Stimulated activated naive CD8-positive, alpha-beta T cell treated with anti-CD3 and anti-CD28 coated beads, Interleukin-15, amount 100 ng/mL, for 72 hours (primary cell): Measurements from ENCODE around the gene MLXIPL.
"Not testable (repeated sequence)": the region's sequence is repeated elsewhere in the genome, so short reads cannot be mapped to it uniquely, and the experiment has no call there.

Experiments
- ATAC-seq: fragments of 150-1000 bp; cut with Tn5 transposase; 2 replicates; pipeline ENCODE4 v1.10.0; 2021; ENCODE audit warnings: mild to moderate bottlenecking, moderate library complexity
- DNase-seq, 2 donors: peaks; one replicate each; pipeline ENCODE4 v3.0.0; 2021 to 2022
- H3K27ac Mint-ChIP-seq, 2 donors: one replicate each; pipeline ENCODE4 v1.8.0; 2022; ENCODE audit warnings: mild to moderate bottlenecking in 2 of 2, mixed read lengths in 2 of 2, moderate library complexity in 2 of 2
- H3K27me3 Mint-ChIP-seq: one replicate; pipeline ENCODE4 v1.8.0; 2022; ENCODE audit warnings: mixed read lengths
- H3K4me1 Mint-ChIP-seq: one replicate; pipeline ENCODE4 v1.8.0; 2022; ENCODE audit warnings: mild to moderate bottlenecking, mixed read lengths
- H3K4me3 Mint-ChIP-seq, 2 donors: one replicate each; pipeline ENCODE4 v1.8.0; 2022; ENCODE audit warnings: mild to moderate bottlenecking in 2 of 2, mixed read lengths in 2 of 2, moderate library complexity in 1 of 2
- H3K9me3 Mint-ChIP-seq, 2 donors: one replicate each; pipeline ENCODE4 v1.8.0; 2022; ENCODE audit warnings: mixed read lengths in 2 of 2

The MLXIPL gene

DNA sequence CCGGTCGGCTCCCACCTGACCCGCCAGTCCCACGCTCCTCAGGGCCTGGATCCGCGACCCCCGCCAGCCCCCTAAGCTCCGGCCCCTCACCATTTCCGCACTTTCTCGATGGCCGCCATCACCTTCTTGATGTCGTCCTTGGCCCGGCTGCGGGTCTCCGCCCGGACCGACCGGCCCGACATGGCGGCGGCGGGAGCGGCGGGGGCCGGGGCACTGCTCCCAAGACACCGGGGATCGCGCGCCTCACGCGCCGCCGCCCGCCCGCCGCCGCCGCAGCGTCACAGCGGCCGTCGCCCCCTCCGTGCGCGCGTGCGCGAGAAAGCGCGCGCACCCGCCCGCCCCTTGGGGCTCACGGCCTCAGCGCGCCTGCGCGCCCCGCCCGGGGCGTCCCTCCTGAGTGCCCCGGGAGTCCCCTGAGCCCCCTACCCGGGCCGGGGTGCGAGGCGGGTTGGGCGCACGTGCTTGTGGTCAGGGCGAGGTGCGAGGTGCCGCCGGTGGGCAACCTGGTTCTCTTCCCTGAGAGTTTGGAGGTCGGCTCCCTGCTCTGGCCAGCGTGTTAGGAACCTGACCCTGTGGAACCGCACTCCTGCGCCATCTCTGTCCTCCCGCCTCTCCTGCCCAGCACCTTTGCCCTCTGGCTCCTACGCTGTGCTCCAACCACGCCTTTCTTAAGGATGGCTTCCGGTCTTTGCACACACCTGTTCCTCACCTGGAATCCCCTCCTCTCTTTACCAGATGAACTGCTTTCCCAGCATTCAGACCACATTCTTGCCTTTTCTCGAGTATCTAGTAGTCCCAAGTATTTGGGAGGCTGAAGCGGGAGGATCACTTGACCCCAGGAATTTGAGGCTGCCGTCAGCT lies 66.7 kb downstream of the MLXIPL start, which contains the start of gene BCL7B:
Gene BCL7B, minus strand, starts transcription at position 294 of the 861 bp plus-strand sequence. Its CDS starts 112 bp downstream, at position 182.
- Mint-ChIP-seq H3K4me3 (peak within 1 kb of the TSS; percentile 95), H3K27ac (peak within 1 kb of the TSS; percentile 99), H3K9me3 (no peaks in the 10 kb centered on the region), H3K4me1 (peaks cover 42% of the 10 kb centered on the region), H3K27me3 (no peaks in the 10 kb centered on the region)
- ATAC-seq (peak; percentile 77), DNase-seq (peak; percentile 81 to 83)

DNA sequence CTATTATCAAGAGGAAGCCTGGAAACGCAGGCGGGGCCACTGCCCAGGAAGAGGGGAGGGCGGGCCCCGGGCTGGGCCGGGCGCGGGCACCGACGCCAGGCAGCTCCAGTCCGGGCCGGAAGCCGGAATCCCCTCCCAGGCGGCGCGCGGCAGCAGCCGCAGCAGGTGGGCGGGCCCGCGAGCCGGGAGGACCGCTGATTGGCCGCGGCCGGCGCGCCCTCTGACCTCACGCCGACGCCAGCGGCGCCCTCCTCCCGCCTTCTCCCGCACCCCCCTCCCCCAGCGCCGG lies 67.3 kb downstream of the MLXIPL start:
- Mint-ChIP-seq H3K9me3 (no peaks in the 10 kb centered on the region), H3K27me3 (no peaks in the 10 kb centered on the region), H3K27ac (peak overlapping the region; percentile 97 to 99), H3K4me3 (peak overlapping the region; percentile 95), H3K4me1 (peaks cover 46% of the 10 kb centered on the region)
- peak; percentile 90 to 93 for DNase-seq
- peak; percentile 95 for ATAC-seq

DNA sequence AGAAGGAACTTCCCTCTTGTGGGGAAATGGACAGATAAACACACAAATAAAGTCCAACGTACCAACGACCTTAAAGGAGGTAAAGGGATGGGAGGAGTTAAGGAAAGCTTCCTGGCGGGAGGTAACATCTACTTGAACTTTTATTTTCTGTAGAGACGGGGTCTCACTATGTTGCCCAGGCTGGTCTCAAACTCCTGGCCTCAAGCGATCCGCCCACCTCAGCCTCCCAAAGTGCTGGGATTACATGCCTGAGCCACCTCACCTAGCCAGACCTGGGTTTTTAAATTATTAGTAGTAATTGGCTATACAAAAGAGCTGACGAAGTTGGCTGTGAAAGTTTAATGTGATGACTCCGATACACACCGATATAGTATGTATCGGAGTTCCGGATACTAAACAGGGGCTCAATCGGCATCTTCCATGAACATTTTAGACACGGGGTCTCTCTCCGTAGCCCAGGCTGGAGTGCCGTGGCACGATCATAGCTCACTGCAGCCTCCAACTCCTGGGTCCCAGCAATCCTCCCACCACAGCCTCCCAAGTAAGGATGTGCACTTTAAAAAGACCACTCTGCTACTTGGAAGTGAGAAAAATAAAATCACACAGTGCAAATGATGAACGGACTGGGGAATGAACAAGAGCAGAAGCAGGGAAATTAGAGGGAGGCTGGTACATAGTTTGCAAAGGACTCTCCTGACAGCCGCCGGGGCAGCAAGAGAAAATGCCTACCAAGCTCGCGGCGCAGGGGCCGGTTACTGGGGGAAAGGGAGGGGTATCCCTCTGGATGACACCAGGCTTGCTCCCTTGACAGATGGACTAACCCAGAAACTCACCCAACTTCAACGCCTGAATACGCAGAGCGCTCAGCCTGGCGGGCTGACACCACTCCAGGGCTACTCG lies 67.9 kb downstream of the MLXIPL start:
- no peaks in the 10 kb centered on the region for H3K9me3 Mint-ChIP-seq
- ATAC-seq (no peak), DNase-seq (no peak)
- peaks cover 47% of the 10 kb centered on the region for H3K4me1 Mint-ChIP-seq
- H3K27me3 Mint-ChIP-seq: no peaks in the 10 kb centered on the region
- peak overlapping the region; percentile 83 to 91 for H3K27ac Mint-ChIP-seq
- H3K4me3 Mint-ChIP-seq: peak overlapping the region; percentile 95

- no peak for ATAC-seq
- no peak for DNase-seq
- peak overlapping the region; percentile 95 for H3K4me3 Mint-ChIP-seq
- H3K9me3 Mint-ChIP-seq: no peaks in the 10 kb centered on the region
- no peaks in the 10 kb centered on the region for H3K27me3 Mint-ChIP-seq
- peaks cover 43% of the 10 kb centered on the region for H3K4me1 Mint-ChIP-seq
- H3K27ac Mint-ChIP-seq: peak overlapping the region; percentile 4 to 72
Observed at GRCh38 chr7:73555411-73555982, 68.8 kb downstream of the MLXIPL start.

DNA sequence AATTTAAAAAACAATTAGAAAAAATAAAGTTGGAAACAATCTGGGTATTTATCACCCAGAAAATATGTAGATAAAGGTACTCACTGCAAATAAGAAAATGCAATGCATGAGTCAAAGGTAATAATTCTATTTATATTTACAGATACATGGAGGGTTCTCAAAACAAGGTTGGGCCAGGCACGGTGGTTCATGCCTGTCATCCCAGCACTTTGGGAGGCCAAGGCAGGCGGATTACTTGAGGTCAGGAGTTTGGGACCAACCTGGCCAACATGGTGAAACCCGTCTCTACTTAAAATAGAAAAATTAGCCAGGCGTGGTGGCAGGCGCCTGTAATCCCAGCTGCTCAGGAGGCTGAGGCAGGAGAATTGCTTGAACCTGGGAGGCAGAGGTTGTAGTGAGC lies 74.2 kb downstream of the MLXIPL start:
- DNase-seq, H3K27me3 Mint-ChIP-seq, H3K4me3 Mint-ChIP-seq, H3K27ac Mint-ChIP-seq, H3K9me3 Mint-ChIP-seq, ATAC-seq: not testable (repeated sequence)
- H3K4me1 Mint-ChIP-seq: peaks cover 49% of the 10 kb centered on the region

DNA sequence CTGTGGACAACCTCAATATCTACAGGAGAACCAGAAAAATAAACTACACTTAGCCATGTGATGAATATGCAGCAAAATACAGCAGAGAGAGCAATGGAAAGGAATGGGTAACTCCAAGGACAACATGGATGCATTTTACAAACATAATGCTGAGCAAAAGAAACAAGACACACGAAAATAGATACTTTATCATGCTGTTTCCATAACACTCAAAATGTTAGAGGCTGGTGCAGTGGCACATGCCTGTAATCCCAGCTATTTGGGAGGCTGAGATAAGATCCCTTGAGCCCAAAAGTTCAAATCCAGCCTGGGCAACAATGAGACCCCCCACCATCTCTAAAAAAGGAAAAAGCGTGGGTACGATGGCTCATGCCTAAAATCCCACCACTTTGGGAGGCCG lies 75.1 kb downstream of the MLXIPL start:
- Mint-ChIP-seq H3K4me3 (no peak overlapping the region), H3K9me3 (no peaks in the 10 kb centered on the region), H3K27ac (peak overlapping the region in 1 of 2 donors; percentile 88), H3K4me1 (peaks cover 40% of the 10 kb centered on the region), H3K27me3 (no peaks in the 10 kb centered on the region)
- ATAC-seq (no peak), DNase-seq (no peak)

DNA sequence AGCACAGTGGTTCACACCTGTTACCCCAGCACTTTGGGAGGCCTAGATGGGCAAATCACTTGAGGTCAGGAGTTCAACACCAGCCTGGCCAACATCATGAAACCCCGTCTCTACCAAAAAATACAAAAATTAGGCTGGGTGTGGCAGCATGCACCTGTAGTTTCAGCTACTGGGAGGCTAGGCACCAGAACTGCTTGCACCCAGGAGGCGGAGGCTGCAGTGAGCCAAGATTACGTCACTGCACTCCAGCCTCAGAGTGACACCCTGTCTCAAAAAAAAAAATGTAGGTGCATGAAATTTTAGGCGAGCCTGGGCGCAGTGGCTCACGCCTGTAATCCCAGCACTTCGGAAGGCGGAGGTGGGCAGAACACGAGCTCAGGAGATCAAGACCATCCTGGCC lies 76.5 kb downstream of the MLXIPL start:
- Mint-ChIP-seq H3K4me1 (peaks cover 40% of the 10 kb centered on the region), H3K9me3 (no peaks in the 10 kb centered on the region), H3K4me3 (no peak overlapping the region), H3K27ac (peak overlapping the region in 1 of 2 donors; percentile 81), H3K27me3 (no peaks in the 10 kb centered on the region)
- no peak for ATAC-seq
- DNase-seq: no peak

DNA sequence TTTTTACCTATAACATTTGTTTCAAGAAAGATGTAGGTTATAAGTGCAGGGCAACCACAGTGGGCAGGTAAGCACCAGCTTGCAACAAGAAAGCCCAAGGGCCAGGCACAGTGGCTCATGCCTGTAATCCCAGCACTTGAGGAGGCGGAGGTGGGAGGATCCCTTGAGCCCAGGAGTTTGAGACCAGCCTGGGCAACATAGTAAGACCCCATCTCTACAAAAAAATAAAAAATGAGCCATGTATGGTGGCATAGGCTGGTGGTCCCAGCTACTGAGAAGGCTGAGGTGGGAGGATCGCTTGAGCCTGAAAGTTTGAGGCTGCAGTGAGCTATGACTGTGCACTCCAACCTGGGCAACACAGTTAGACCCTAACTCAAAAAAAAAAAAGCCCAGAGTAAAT lies 79.6 kb downstream of the MLXIPL start:
- no peaks in the 10 kb centered on the region for H3K27me3 Mint-ChIP-seq
- ATAC-seq (no peak), DNase-seq (no peak)
- H3K27ac Mint-ChIP-seq: no peak overlapping the region
- H3K4me1 Mint-ChIP-seq: peaks cover 34% of the 10 kb centered on the region
- no peaks in the 10 kb centered on the region for H3K9me3 Mint-ChIP-seq
- H3K4me3 Mint-ChIP-seq: no peak overlapping the region
